Transverse colon (tissue), 4 donors: ENCODE results near the gene RRAGD. TPM values are rescaled to one million over a fixed set of nuclear protein-coding genes. Genes with fewer than 3 reads are reported as not detected.

Experiments
- DNase-seq: peaks from one replicate; pipeline ENCODE4 v3.0.0-alpha.2; 2019
- H3K27ac ChIP-seq, 4 donors: fragments of 200-600 bp; sonication (generic); 2 replicates each; pipeline ENCODE4 v1.5.1; 2016 to 2018; ENCODE audit warnings: inconsistent platforms in 4 of 4
- H3K27me3 ChIP-seq: fragments of 200-600 bp; sonication (generic); 2 replicates; pipeline ENCODE4 v1.5.1; 2017; ENCODE audit warnings: inconsistent platforms
- H3K36me3 ChIP-seq, 4 donors: fragments of 200-600 bp; sonication (generic); 2 replicates each; pipeline ENCODE4 v1.5.1; 2017 to 2019; ENCODE audit warnings: inconsistent platforms in 4 of 4
- H3K4me1 ChIP-seq, 4 donors: fragments of 200-600 bp; sonication (generic); 2 replicates each; pipeline ENCODE4 v1.5.1; 2017 to 2020; ENCODE audit warnings: inconsistent platforms in 4 of 4
- H3K4me3 ChIP-seq, 4 donors: fragments of 200-600 bp; sonication (generic); 1 replicate in 1 of 4; 2 replicates in 3 of 4; pipeline versions ENCODE4 v1.5.1 to v1.6.1; 2017 to 2019; ENCODE audit warnings: inconsistent platforms in 4 of 4
- H3K9me3 ChIP-seq, 2 donors: fragments of 200-600 bp; sonication (generic); 2 replicates each; pipeline ENCODE4 v1.5.1; 2017 to 2019; ENCODE audit warnings: inconsistent platforms in 2 of 2
- EP300 ChIP-seq: sonication (generic); formaldehyde crosslinking; IDR thresholded peaks from one replicate; pipeline ENCODE4 v1.6.1; 2017; ENCODE audit warnings: antibody characterized with exemption, low read depth
- POLR2A ChIP-seq: fragments of 450-650 bp; IDR thresholded peaks from one replicate; pipeline ENCODE4 v1.6.1; 2016; ENCODE audit warnings: antibody characterized with exemption, mild to moderate bottlenecking, moderate library complexity
- POLR2AphosphoS5 ChIP-seq, 3 donors: sonication (generic); formaldehyde crosslinking; IDR thresholded peaks; one replicate each; pipeline ENCODE4 v1.6.1; 2016; ENCODE audit warnings: antibody characterized with exemption in 3 of 3
- WGBS, 2 donors: methylation state at CpG; one replicate each; pipeline ENCODE4 v1.1.5; 2018; ENCODE audit warnings: low coverage in 1 of 2; 5-methylcytosine and 5-hydroxymethylcytosine counted together
- in situ Hi-C, 4 donors: fragments of 200-750 bp; cut with MboI; loops; one replicate each; pipeline versions ENCODE4 v1.15.0 to v1.15.1; 2017; ENCODE audit warnings: low sequenced_read_pairs in 3 of 4, low pct_ligation_motif_present in 1 of 4, low pct_unique_long_range_greater_than_20kb in 1 of 4
- intact Hi-C: fragments of 100-400 bp; cut with DNase I; formaldehyde crosslinking; loops from one replicate; pipeline ENCODE4 v1.15.1; 2023; ENCODE audit warnings: low total_unique reads
- total RNA-seq, 4 donors: library from RNA; depleted of rRNA; stranded (reverse); fragments of >200 nt; gene quantifications; one replicate each; pipeline ENCODE4 v1.1.0, GENCODE V29; 2016
- TF ChIP-seq, protein P1 (sequence below), 5 experiments: fragments of 200-600 bp in 3 of 5; fragments of 450-650 bp in 2 of 5; sonication (generic) in 3 of 5; IDR thresholded peaks; 1 replicate in 2 of 5; 2 replicates in 3 of 5; pipeline ENCODE4 v1.5.1; 2016 to 2017; ENCODE audit warnings: antibody characterized with exemption in 5 of 5, inconsistent platforms in 3 of 5, mild to moderate bottlenecking in 2 of 5, moderate library complexity in 1 of 5

Gene RRAGD
- total RNA-seq, 4 donors from 2014 or later: 0.80 to 7.0 (median 2.2) TPM

DNA sequence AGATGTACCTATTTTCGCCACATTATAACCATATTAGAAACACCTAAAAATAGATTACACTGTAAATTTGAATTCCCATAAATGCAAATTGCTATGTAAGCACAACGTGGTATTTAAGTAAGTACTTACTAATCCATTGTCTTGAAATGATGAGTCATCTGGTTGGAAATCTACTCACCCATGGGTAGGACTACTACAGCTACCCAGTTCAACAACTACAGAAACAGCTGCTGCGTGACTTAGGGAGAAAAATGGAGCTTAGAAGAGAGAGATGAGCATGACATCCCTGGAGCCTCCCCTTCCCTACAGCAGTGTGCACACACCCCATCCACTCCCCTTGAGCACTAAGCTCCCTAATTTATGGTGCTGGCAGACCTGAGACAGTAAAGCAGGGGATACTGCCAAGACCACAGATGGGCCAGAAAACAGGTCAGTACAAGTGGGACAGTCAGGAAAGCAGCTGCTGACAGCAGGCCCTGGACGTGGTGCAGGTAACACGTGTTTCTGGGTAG, 26.9 kb downstream of the RRAGD start:
- 56 to 65% methylated on average over 2 to 5 of the region's 5 CpGs for WGBS, 2 donors
- no peak for DNase-seq
- no peaks in the 10 kb centered on the region for H3K9me3 ChIP-seq
- H3K36me3 ChIP-seq: no peaks in the 10 kb centered on the region
- H3K27me3 ChIP-seq: no peaks in the 10 kb centered on the region
- H3K4me1 ChIP-seq: no peaks in the 10 kb centered on the region
- TF ChIP-seq POLR2A: no peak
- TF ChIP-seq POLR2AphosphoS5 (IDR thresholded peaks at IDR 0.05): no peak
- no peak for TF ChIP-seq EP300
- TF ChIP-seq, protein P1, sequence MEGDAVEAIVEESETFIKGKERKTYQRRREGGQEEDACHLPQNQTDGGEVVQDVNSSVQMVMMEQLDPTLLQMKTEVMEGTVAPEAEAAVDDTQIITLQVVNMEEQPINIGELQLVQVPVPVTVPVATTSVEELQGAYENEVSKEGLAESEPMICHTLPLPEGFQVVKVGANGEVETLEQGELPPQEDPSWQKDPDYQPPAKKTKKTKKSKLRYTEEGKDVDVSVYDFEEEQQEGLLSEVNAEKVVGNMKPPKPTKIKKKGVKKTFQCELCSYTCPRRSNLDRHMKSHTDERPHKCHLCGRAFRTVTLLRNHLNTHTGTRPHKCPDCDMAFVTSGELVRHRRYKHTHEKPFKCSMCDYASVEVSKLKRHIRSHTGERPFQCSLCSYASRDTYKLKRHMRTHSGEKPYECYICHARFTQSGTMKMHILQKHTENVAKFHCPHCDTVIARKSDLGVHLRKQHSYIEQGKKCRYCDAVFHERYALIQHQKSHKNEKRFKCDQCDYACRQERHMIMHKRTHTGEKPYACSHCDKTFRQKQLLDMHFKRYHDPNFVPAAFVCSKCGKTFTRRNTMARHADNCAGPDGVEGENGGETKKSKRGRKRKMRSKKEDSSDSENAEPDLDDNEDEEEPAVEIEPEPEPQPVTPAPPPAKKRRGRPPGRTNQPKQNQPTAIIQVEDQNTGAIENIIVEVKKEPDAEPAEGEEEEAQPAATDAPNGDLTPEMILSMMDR (IDR thresholded peaks at IDR 0.05): no peak
- H3K27ac ChIP-seq: no peak overlapping the region
- intact Hi-C loops: no loop called here
- in situ Hi-C loops: no loop called here
- no peak overlapping the region for H3K4me3 ChIP-seq

DNA sequence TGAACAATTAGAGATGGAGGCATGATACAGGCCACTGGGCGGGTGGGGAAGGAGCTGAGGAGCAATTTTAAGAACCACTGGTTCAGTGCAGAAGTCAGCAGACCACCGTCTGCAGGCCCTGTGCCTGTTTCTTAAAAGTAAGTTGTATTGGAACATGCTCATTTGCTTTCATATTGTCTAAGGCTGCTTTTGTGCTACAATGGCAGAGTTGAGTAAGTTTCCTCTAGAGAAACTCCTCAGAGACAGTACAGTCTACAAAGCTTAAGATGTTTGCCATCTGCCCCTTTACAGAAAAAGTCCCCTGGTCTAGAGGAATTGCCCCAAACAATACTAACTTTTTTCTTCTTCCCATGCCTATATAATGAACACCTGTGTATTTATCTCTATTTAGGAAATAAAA, 31.0 kb downstream of the RRAGD start:
- intact Hi-C loops (no loop called here), in situ Hi-C loops (no loop called here)

DNA sequence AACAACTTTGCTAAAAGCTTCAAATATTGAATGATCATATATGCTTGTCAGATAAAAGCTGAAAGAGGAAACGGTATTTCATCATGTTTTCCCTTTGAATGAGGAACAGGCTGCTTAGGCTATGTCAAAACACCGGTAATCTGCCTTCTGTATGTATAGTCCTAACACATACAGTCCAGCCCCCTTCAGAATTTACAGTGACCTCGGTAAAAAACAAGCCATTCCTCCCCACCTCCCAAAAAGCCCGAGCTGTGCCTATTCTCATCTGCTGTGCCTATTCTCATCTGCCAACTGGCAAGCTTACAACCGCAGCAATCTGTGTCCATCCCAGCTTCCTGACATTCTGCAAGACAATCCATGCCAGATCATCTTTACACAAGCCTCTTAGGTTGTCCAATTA, 32.8 kb downstream of the RRAGD start:
- in situ Hi-C loops (no loop called here), intact Hi-C loops (no loop called here)
- WGBS, 2 donors: 59 to 77% methylated on average over 5 of the region's 5 CpGs
- Histone ChIP-seq H3K4me3 (no peak overlapping the region), H3K27ac (no peak overlapping the region), H3K36me3 (no peaks in the 10 kb centered on the region), H3K27me3 (no peaks in the 10 kb centered on the region), H3K9me3 (no peaks in the 10 kb centered on the region), H3K4me1 (peaks cover 0 to 6% (median 2%) of the 10 kb centered on the region in 4 donors)
- TF ChIP-seq POLR2AphosphoS5 (IDR thresholded peaks at IDR 0.05) (no peak), EP300 (no peak), POLR2A (no peak)
- TF ChIP-seq, protein P1 (IDR thresholded peaks at IDR 0.05): no peak
- DNase-seq: no peak

More for the DNA sequence above, 31.0 kb downstream of the RRAGD start:
- H3K27ac ChIP-seq: no peak overlapping the region
- DNase-seq: no peak
- WGBS, 2 donors: 91% methylated on average over 2 of the region's 2 CpGs; no CpG with 5 or more reads in 1 of the 2 donors
- H3K27me3 ChIP-seq: no peaks in the 10 kb centered on the region
- no peaks in the 10 kb centered on the region for H3K4me1 ChIP-seq
- no peak overlapping the region for H3K4me3 ChIP-seq
- no peaks in the 10 kb centered on the region for H3K36me3 ChIP-seq
- H3K9me3 ChIP-seq: no peaks in the 10 kb centered on the region
- no peak for TF ChIP-seq EP300
- TF ChIP-seq POLR2A: no peak
- TF ChIP-seq, protein P1 (IDR thresholded peaks at IDR 0.05): no peak
- no peak for TF ChIP-seq POLR2AphosphoS5 (IDR thresholded peaks at IDR 0.05)

DNA sequence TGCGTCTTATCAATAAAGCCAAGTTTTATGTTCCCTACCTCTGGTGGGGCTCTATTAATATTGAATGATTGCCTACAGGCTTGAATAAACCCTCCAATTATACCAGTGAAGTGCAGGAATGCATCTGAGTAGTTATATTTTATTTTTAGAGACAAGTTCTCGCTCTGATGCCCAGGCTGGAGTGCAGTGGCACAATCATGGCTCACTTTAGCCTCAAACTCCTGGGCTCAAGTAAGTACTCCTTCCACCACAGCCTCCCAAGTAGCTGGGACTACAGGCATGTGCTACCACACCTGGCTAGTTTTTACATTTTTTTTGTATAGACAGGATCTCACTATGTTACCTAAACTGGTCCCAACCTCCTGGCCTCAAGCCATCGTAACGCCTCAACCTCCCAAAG, 33.4 kb downstream of the RRAGD start:
- Histone ChIP-seq H3K4me3 (no peak overlapping the region), H3K27ac (no peak overlapping the region), H3K4me1 (peaks cover 0 to 6% (median 2%) of the 10 kb centered on the region in 4 donors), H3K27me3 (no peaks in the 10 kb centered on the region), H3K9me3 (no peaks in the 10 kb centered on the region), H3K36me3 (no peaks in the 10 kb centered on the region)
- in situ Hi-C loops: no loop called here
- 93 to 97% methylated on average over 4 of the region's 4 CpGs for WGBS, 2 donors
- TF ChIP-seq POLR2AphosphoS5 (IDR thresholded peaks at IDR 0.05) (no peak), POLR2A (no peak), EP300 (no peak)
- TF ChIP-seq, protein P1 (IDR thresholded peaks at IDR 0.05): no peak
- intact Hi-C loops: no loop called here
- no peak for DNase-seq
